ENCODE data around the gene CD81. TPM values are rescaled to one million over a fixed set of nuclear protein-coding genes. Genes with fewer than 3 reads are reported as not detected.
A peak's percentile ranks its signal among the peaks of the same experiment; 100 is the strongest.

CD81 gene
- total RNA-seq, 1 experiment from 2014 or later: 183 TPM

- no TSS peak for BruUV-seq (replicated peaks)
- ChIA-PET POLR2A (interaction anchor here (0.6 to 1.2 kb wide), 3 partner anchors 10 to 115 kb away, joined by 3 read pairs; partner anchors contain the start of gene TSSC4), CTCF (interaction anchor here (0.6 to 7.5 kb wide), 11 partner anchors 8 to 225 kb away, joined by 3 to 240 read pairs (median 7); partner anchors contain the start of genes C11orf21, CD81, TSPAN32 and TSSC4)
- intact Hi-C loops (cut with micrococcal nuclease): no loop called here
- no peaks in the 10 kb centered on the region for H3K4me1 Mint-ChIP-seq (ENCODE audit: insufficient read depth, unreplicated experiment)
- H3K36me3 Mint-ChIP-seq (ENCODE audit: insufficient read depth, unreplicated experiment): no peaks in the 10 kb centered on the region
- H3K4me3 Mint-ChIP-seq (ENCODE audit: unreplicated experiment): no peak overlapping the region
- DNase-seq (ENCODE audit: unreplicated experiment): no peak
- TF ChIP-seq CTCF (IDR thresholded peaks at IDR 0.05; ENCODE audit: unreplicated experiment): no peak
- no peaks in the 10 kb centered on the region for H3K9me3 Mint-ChIP-seq (ENCODE audit: unreplicated experiment)
- no peaks in the 10 kb centered on the region for H3K27me3 Mint-ChIP-seq (ENCODE audit: insufficient read depth, unreplicated experiment)
- no peak overlapping the region for H3K27ac Mint-ChIP-seq (ENCODE audit: low read depth, unreplicated experiment)
These were observed 41.0 kb downstream of the CD81 start for GRCh38 chr11:2417856-2418692.

- Mint-ChIP-seq H3K27me3 (ENCODE audit: insufficient read depth, unreplicated experiment) (no peaks in the 10 kb centered on the region), H3K4me1 (ENCODE audit: insufficient read depth, unreplicated experiment) (no peaks in the 10 kb centered on the region), H3K4me3 (ENCODE audit: unreplicated experiment) (no peak overlapping the region), H3K36me3 (ENCODE audit: insufficient read depth, unreplicated experiment) (no peaks in the 10 kb centered on the region), H3K27ac (ENCODE audit: low read depth, unreplicated experiment) (no peak overlapping the region), H3K9me3 (ENCODE audit: unreplicated experiment) (no peaks in the 10 kb centered on the region)
- no peak for TF ChIP-seq CTCF (IDR thresholded peaks at IDR 0.05; ENCODE audit: unreplicated experiment)
- intact Hi-C loops (cut with micrococcal nuclease): loop anchor here (1.0 kb wide), 3 partner anchors 19 to 222 kb away; partner anchors contain the start of gene TSSC4
- POLR2A ChIA-PET: interaction anchor here (0.6 to 0.9 kb wide), 3 partner anchors 10 to 115 kb away, joined by 3 to 6 read pairs (median 3); partner anchors contain the start of gene TSSC4
- BruUV-seq (replicated peaks): no TSS peak
- DNase-seq (ENCODE audit: unreplicated experiment): no peak
- CTCF ChIA-PET: interaction anchor here (0.6 to 7.5 kb wide), 22 partner anchors 9 to 766 kb away, joined by 3 to 240 read pairs (median 6); partner anchors contain the start of genes C11orf21, CD81, TSPAN32 and TSSC4
These were observed 41.7 kb downstream of the CD81 start for GRCh38 chr11:2418693-2419360.

DNA sequence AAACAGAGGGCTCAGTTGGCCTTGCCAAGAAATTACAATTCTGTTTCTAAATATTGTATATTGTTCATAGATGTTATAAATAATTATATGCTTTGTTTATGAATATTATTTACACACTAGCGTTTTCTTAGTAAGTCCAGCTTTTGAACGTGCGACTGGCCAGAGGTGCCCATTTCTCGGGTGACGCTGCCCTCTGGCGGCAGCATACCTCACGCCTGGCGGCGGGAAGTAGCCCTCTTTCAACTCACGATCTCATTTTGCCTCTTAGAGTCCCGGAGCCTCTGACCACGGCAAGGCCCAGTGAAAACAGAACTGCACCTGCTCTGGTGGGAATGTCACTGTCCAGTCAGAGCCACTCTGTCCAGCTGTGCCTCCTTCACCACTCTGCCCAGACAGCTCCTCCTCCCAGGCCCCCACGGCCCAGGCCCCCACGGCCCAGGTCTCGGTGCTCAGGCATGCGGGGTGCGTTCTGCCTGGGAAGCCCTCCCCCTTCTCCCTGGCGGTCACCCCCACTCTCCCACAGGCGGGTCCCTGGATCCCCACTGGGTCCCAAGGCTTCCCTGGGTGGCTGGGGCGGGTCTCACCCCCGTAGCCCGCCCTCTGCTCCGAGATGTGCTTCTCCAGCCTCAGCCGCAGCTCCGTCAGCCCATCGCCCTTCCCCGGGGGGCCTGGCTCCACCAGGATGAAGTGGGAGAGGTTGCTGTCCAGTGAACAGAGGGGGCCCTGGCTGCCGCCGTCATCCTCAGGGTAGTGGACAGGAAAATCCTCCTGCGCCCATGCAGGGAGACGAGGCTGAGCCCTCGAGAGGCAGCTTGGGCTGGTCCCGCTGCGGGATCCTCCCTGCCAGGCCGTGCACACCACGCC, 42.8 kb downstream of the CD81 start:
- peak; percentile 74 for DNase-seq (ENCODE audit: unreplicated experiment)
- ChIA-PET POLR2A (interaction anchor here (0.7 to 2.7 kb wide), 4 partner anchors 19 to 460 kb away, joined by 3 to 14 read pairs (median 6); partner anchors contain the start of gene TSSC4), CTCF (interaction anchor here (0.5 to 7.5 kb wide), 57 partner anchors 8 to 1046 kb away, joined by 3 to 240 read pairs (median 4); partner anchors contain the start of genes C11orf21, CD81, TSPAN32 and TSSC4)
- BruUV-seq (replicated peaks): no TSS peak
- intact Hi-C loops (cut with micrococcal nuclease): loop anchor here (1.0 kb wide), 4 partner anchors 20 to 254 kb away; partner anchors contain the start of gene TSSC4
- no peaks in the 10 kb centered on the region for H3K36me3 Mint-ChIP-seq (ENCODE audit: insufficient read depth, unreplicated experiment)
- H3K4me1 Mint-ChIP-seq (ENCODE audit: insufficient read depth, unreplicated experiment): no peaks in the 10 kb centered on the region
- no peaks in the 10 kb centered on the region for H3K27me3 Mint-ChIP-seq (ENCODE audit: insufficient read depth, unreplicated experiment)
- H3K9me3 Mint-ChIP-seq (ENCODE audit: unreplicated experiment): no peaks in the 10 kb centered on the region
- TF ChIP-seq CTCF (IDR thresholded peaks at IDR 0.05; ENCODE audit: unreplicated experiment): peak; percentile 75
- H3K27ac Mint-ChIP-seq (ENCODE audit: low read depth, unreplicated experiment): no peak overlapping the region
- H3K4me3 Mint-ChIP-seq (ENCODE audit: unreplicated experiment): no peak overlapping the region
